H1 (cell line): ENCODE results near the gene UPK3B. TPM values are rescaled to one million over a fixed set of nuclear protein-coding genes. Genes with fewer than 3 reads are reported as not detected.
"Not testable (repeated sequence)": the region's sequence is repeated elsewhere in the genome, so short reads cannot be mapped to it uniquely, and the experiment has no call there.

Source experiments
- CTCF ChIA-PET: fragments of 300-600 bp; sonication (Branson Sonifier 250); formaldehyde crosslinking; loops from one replicate; lab custom pipeline; 2021; ENCODE audit not compliant: partially characterized antibody; lab: Charles Lee
- POLR2A ChIA-PET: fragments of 300-600 bp; sonication (Branson Sonifier 250); formaldehyde crosslinking; loops from one replicate; lab custom pipeline; 2021; ENCODE audit warnings: inconsistent platforms; ENCODE audit not compliant: partially characterized antibody; lab: Charles Lee
- DNase-seq, 2 experiments: peaks; one replicate each; pipeline versions ENCODE4 v3.0.0 to v3.0.0-alpha.2; 2010 to 2022; ENCODE audit warnings: low spot score in 2 of 2, low read depth in 1 of 2, mixed read lengths in 1 of 2
- FAIRE-seq: peaks from 2 replicates; lab custom pipeline; 2011; peaks lifted over from hg19 to GRCh38; lab: Jason Lieb, UNC
- H2AFZ ChIP-seq: 2 replicates; pipeline ENCODE4 v1.8.1; 2012; ENCODE audit warnings: low read length, inconsistent platforms
- H2AK5ac ChIP-seq: 2 replicates; pipeline ENCODE4 v1.6.1; 2013; ENCODE audit warnings: low read depth, low read length
- H2BK120ac ChIP-seq: replicated peaks from 2 replicates; pipeline ENCODE3; 2013; ENCODE audit warnings: low read depth, low read length, inconsistent platforms
- H2BK12ac ChIP-seq: 2 replicates; pipeline ENCODE4 v1.6.1; 2013; ENCODE audit warnings: low read depth, low read length
- H2BK15ac ChIP-seq: 2 replicates; pipeline ENCODE4 v1.6.1; 2013; ENCODE audit warnings: low read length
- H2BK20ac ChIP-seq: 2 replicates; pipeline ENCODE4 v1.6.1; 2013; ENCODE audit warnings: low read length
- H2BK5ac ChIP-seq: 2 replicates; pipeline ENCODE4 v1.6.1; 2013; ENCODE audit warnings: low read depth, low read length
- H3K14ac ChIP-seq: 2 replicates; pipeline ENCODE4 v1.6.1; 2013; ENCODE audit warnings: inconsistent platforms; ENCODE audit not compliant: insufficient read length
- H3K18ac ChIP-seq: 2 replicates; pipeline ENCODE4 v1.6.1; 2013; ENCODE audit warnings: low read length; ENCODE audit errors: extremely low read depth
- H3K23ac ChIP-seq: 2 replicates; pipeline ENCODE4 v1.6.1; 2013; ENCODE audit warnings: inconsistent platforms; ENCODE audit not compliant: insufficient read length
- H3K23me2 ChIP-seq: 2 replicates; pipeline ENCODE4 v1.6.1; 2013; ENCODE audit warnings: low read depth, low read length
- H3K27ac ChIP-seq: 2 replicates; pipeline ENCODE4 v1.6.1; 2011; ENCODE audit warnings: low read depth, low read length, inconsistent platforms
- H3K27me3 ChIP-seq, 4 experiments: replicated peaks in 1 of 4; 1 replicate in 1 of 4; 2 replicates in 3 of 4; pipeline versions ENCODE4 v1.6.1 to v1.8.1; 2011 to 2013; ENCODE audit warnings: low read length in 3 of 4, mild to moderate bottlenecking in 3 of 4, inconsistent platforms in 2 of 4, mixed read lengths in 2 of 4, moderate library complexity in 1 of 4; ENCODE audit not compliant: control insufficient read depth in 3 of 4, insufficient read depth in 3 of 4; ENCODE audit errors: extremely low read depth in 1 of 4
- H3K36me3 ChIP-seq, 4 experiments: 2 replicates each; pipeline versions ENCODE4 v1.6.1 to v1.8.1; 2011 to 2013; ENCODE audit warnings: mild to moderate bottlenecking in 4 of 4, low read length in 3 of 4, moderate library complexity in 2 of 4, control low read depth in 1 of 4, inconsistent platforms in 1 of 4; ENCODE audit not compliant: insufficient read depth in 4 of 4, control insufficient read depth in 2 of 4
- H3K4ac ChIP-seq: replicated peaks from 2 replicates; pipeline ENCODE3; 2013; ENCODE audit warnings: low read length, low read depth, mixed read lengths, inconsistent platforms; ENCODE audit not compliant: insufficient read length
- H3K4me1 ChIP-seq, 4 experiments: replicated peaks in 1 of 4; 1 replicate in 1 of 4; 2 replicates in 3 of 4; pipeline versions ENCODE4 v1.6.1 to v1.8.1; 2011 to 2013; ENCODE audit warnings: low read length in 3 of 4, inconsistent platforms in 2 of 4, mixed read lengths in 1 of 4; ENCODE audit not compliant: insufficient read depth in 4 of 4, control insufficient read depth in 3 of 4
- H3K4me2 ChIP-seq, 2 experiments: 2 replicates each; pipeline versions ENCODE4 v1.6.1 to v1.8.1; 2011 to 2013; ENCODE audit warnings: low read depth in 2 of 2, low read length in 2 of 2, control low read depth in 1 of 2, inconsistent platforms in 1 of 2, mild to moderate bottlenecking in 1 of 2; ENCODE audit not compliant: insufficient read depth in 1 of 2
- H3K4me3 ChIP-seq, 4 experiments: fragments of 200-600, 300-600 bp in 1 of 4; sonication (generic), shearing (Covaris generic), sonication (Bioruptor Twin) in 1 of 4; 2 replicates each; pipeline versions ENCODE4 v1.5.1 to v1.8.1; 2011 to 2016; ENCODE audit warnings: low read length in 4 of 4, low read depth in 3 of 4, control low read depth in 2 of 4, inconsistent platforms in 2 of 4, mild to moderate bottlenecking in 2 of 4, mixed read lengths in 1 of 4, moderate library complexity in 1 of 4; ENCODE audit not compliant: insufficient read depth in 2 of 4; ENCODE audit errors: extremely low read depth in 1 of 4
- H3K56ac ChIP-seq: replicated peaks from 2 replicates; pipeline ENCODE3; 2013; ENCODE audit warnings: low read depth, mild to moderate bottlenecking, mixed read lengths, low read length, inconsistent platforms; ENCODE audit not compliant: insufficient read length
- H3K79me1 ChIP-seq: 2 replicates; pipeline ENCODE4 v1.6.1; 2013; ENCODE audit warnings: low read depth, low read length, control low read depth
- H3K79me2 ChIP-seq, 2 experiments: 2 replicates each; pipeline versions ENCODE4 v1.6.1 to v1.8.1; 2012 to 2013; ENCODE audit warnings: low read length in 2 of 2, mild to moderate bottlenecking in 2 of 2, inconsistent platforms in 1 of 2; ENCODE audit not compliant: insufficient read depth in 2 of 2, control insufficient read depth in 1 of 2
- H3K9ac ChIP-seq, 4 experiments: replicated peaks in 1 of 4; 1 replicate in 1 of 4; 2 replicates in 3 of 4; pipeline versions ENCODE4 v1.6.1 to v1.8.1; 2011 to 2013; ENCODE audit warnings: low read depth in 3 of 4, low read length in 3 of 4, control low read depth in 2 of 4, mild to moderate bottlenecking in 2 of 4, moderate library complexity in 2 of 4, inconsistent platforms in 1 of 4; ENCODE audit errors: extremely low read depth in 1 of 4
- H3K9me3 ChIP-seq, 2 experiments: 2 replicates each; pipeline versions ENCODE4 v1.6.1 to v1.8.1; 2012 to 2013; ENCODE audit warnings: mild to moderate bottlenecking in 2 of 2, moderate library complexity in 2 of 2, control low read depth in 1 of 2, inconsistent platforms in 1 of 2, low read depth in 1 of 2, low read length in 1 of 2, mixed read lengths in 1 of 2; ENCODE audit not compliant: insufficient read depth in 2 of 2
- H4K20me1 ChIP-seq, 2 experiments: replicated peaks in 1 of 2; 2 replicates each; pipeline versions ENCODE3 to v1.8.1; 2011 to 2013; ENCODE audit warnings: inconsistent platforms in 2 of 2, low read length in 2 of 2, mild to moderate bottlenecking in 1 of 2; ENCODE audit not compliant: insufficient read depth in 2 of 2, control insufficient read depth in 1 of 2
- H4K5ac ChIP-seq: 2 replicates; pipeline ENCODE4 v1.6.1; 2013; ENCODE audit warnings: low read length, low read depth, mixed read lengths, inconsistent platforms; ENCODE audit not compliant: insufficient read length
- H4K8ac ChIP-seq: 2 replicates; pipeline ENCODE4 v1.8.0; 2013; ENCODE audit warnings: mild to moderate bottlenecking, moderate library complexity, low read length, inconsistent platforms; ENCODE audit not compliant: insufficient read depth; ENCODE audit errors: extremely low read depth
- H4K91ac ChIP-seq: replicated peaks from 2 replicates; pipeline ENCODE3; 2013; ENCODE audit warnings: low read length, mixed read lengths, inconsistent platforms; ENCODE audit not compliant: insufficient read length
- WGBS, 2 experiments: shearing (Covaris generic) in 1 of 2; methylation state at CpG; one replicate each; pipeline versions ENCODE4 v1.1.6 to v1.1.7; 2013 to 2015; ENCODE audit warnings: low lambda C conversion rate in 2 of 2, mixed read lengths in 2 of 2, inconsistent platforms in 1 of 2, low coverage in 1 of 2, missing lambda C conversion rate in 1 of 2; ENCODE audit not compliant: insufficient replicate concordance in 2 of 2, insufficient coverage in 1 of 2, insufficient read length in 1 of 2; ENCODE audit errors: extremely low coverage in 1 of 2, missing lambda C conversion rate in 1 of 2; 5-methylcytosine and 5-hydroxymethylcytosine counted together
- polyA plus RNA-seq, 7 experiments: library from polyadenylated mRNA; depleted of rRNA in 3 of 7; stranded (reverse) in 5 of 7; unstranded in 2 of 7; fragments of >200 nt in 5 of 7; fragments of 200-250 nt in 2 of 7; gene quantifications; 1 replicate in 5 of 7; 2 replicates in 1 of 7; 4 replicates in 1 of 7; pipeline versions ENCODE4 v1.2.1 to v1.2.3, GENCODE V29; 2011 to 2013; ENCODE audit warnings: missing spikeins in 2 of 7, mixed read lengths in 2 of 7
- total RNA-seq: library from RNA; stranded (reverse); fragmentation: NEBNext Ultra II Directional; extraction: Animal tissue kit (Norgen Biotek cat#: 25700); gene quantifications from 2 replicates; pipeline ENCODE4 v1.2.1, GENCODE V29; 2021

Gene UPK3B
- total and polyA plus RNA-seq, 2 of the 8 experiments (the other 6 are each of a cell fraction or from before 2014, with no cell fraction given), result 5.9 to 20.6 TPM

- H4K5ac ChIP-seq, H3K9ac ChIP-seq, H4K20me1 ChIP-seq, H4K8ac ChIP-seq, H2AK5ac ChIP-seq, H3K27ac ChIP-seq, H3K4me2 ChIP-seq, H3K27me3 ChIP-seq, H3K14ac ChIP-seq, DNase-seq, H4K91ac ChIP-seq, H3K79me2 ChIP-seq, H3K79me1 ChIP-seq, H2AFZ ChIP-seq, H3K4me3 ChIP-seq, H3K4me1 ChIP-seq, H3K56ac ChIP-seq, H3K23ac ChIP-seq, H3K4ac ChIP-seq, CTCF ChIA-PET, H2BK12ac ChIP-seq, FAIRE-seq, H2BK5ac ChIP-seq, H2BK15ac ChIP-seq, H3K18ac ChIP-seq, H3K23me2 ChIP-seq, H2BK20ac ChIP-seq, POLR2A ChIA-PET, H2BK120ac ChIP-seq, H3K9me3 ChIP-seq: not testable (repeated sequence)
- H3K36me3 ChIP-seq, result peaks cover 0 to 11% (median 3%) of the 10 kb centered on the region in 4 experiments; a peak in 2 of 8 replicates
- WGBS, 2 experiments, result 95% methylated on average over 20 of the region's 24 CpGs; no CpG with 5 or more reads in 1 of the 2 experiments
These were observed 27.7 kb upstream of the UPK3B start for GRCh38 chr7:76482660-76483059.

- H2BK20ac ChIP-seq, H3K23me2 ChIP-seq, POLR2A ChIA-PET, H4K20me1 ChIP-seq, H4K8ac ChIP-seq, CTCF ChIA-PET, H3K4me1 ChIP-seq, H3K27ac ChIP-seq, H4K5ac ChIP-seq, H3K79me1 ChIP-seq, H3K18ac ChIP-seq, H3K4me2 ChIP-seq, H3K4me3 ChIP-seq, H3K9ac ChIP-seq, H4K91ac ChIP-seq, H2AK5ac ChIP-seq, H2BK15ac ChIP-seq, H3K27me3 ChIP-seq, H3K79me2 ChIP-seq, H3K56ac ChIP-seq, H2BK120ac ChIP-seq, H2BK5ac ChIP-seq, H3K4ac ChIP-seq, H3K14ac ChIP-seq, H3K23ac ChIP-seq, H2AFZ ChIP-seq, H2BK12ac ChIP-seq, H3K9me3 ChIP-seq, DNase-seq, FAIRE-seq: not testable (repeated sequence)
- peaks cover 0 to 11% (median 3%) of the 10 kb centered on the region in 4 experiments; a peak in 2 of 8 replicates for H3K36me3 ChIP-seq
- WGBS, 2 experiments, result 89% methylated on average over 5 of the region's 17 CpGs; no CpG with 5 or more reads in 1 of the 2 experiments
These were observed 27.3 kb upstream of the UPK3B start for GRCh38 chr7:76483081-76483480.
